DND-41 (cell line): ENCODE measurements around the gene RPUSD4.

ENCODE experiments used
- CTCF ChIP-seq: IDR thresholded peaks from 2 replicates; pipeline ENCODE4 v1.5.1; 2012; ENCODE audit warnings: borderline replicate concordance, low read length, moderate library complexity, mild to moderate bottlenecking; ENCODE audit not compliant: poor library complexity, severe bottlenecking; ENCODE audit errors: extremely low read depth
- EZH2 ChIP-seq: IDR thresholded peaks from 3 replicates; pipeline ENCODE4 v1.6.1; 2012; ENCODE audit warnings: borderline replicate concordance, low read depth, mild to moderate bottlenecking, moderate library complexity, low read length, inconsistent platforms; ENCODE audit not compliant: severe bottlenecking

GRCh38 chr11:126225295-126225665, 13.8 kb upstream of the RPUSD4 start:
- TF ChIP-seq EZH2 = no peak
- no peak for TF ChIP-seq CTCF
